ENCODE data around the gene NAXD.
"Not testable (repeated sequence)": the region's sequence is repeated elsewhere in the genome, so short reads cannot be mapped to it uniquely, and the experiment has no call there.

Gene NAXD

DNA sequence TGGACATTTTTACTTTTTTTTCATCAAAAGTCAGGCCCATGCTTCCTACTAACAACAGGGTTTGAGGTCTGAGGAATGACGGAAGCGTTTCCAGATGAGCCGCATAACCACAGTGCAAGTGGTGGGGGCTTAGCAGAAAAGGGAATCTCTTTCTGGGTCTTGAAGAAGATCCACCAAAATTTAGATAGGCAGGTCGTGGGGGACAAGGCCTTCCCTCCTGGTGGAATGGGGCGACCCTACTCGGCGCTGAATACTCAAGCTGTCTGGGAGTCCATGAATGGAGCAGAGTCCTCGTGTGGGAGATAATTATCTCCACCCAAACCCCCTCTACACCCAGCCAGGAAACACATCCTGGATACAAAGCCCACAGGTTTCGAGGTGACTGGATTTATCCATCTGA, 53.7 kb downstream of the NAXD start:
- FAIRE-seq: no peak

DNA sequence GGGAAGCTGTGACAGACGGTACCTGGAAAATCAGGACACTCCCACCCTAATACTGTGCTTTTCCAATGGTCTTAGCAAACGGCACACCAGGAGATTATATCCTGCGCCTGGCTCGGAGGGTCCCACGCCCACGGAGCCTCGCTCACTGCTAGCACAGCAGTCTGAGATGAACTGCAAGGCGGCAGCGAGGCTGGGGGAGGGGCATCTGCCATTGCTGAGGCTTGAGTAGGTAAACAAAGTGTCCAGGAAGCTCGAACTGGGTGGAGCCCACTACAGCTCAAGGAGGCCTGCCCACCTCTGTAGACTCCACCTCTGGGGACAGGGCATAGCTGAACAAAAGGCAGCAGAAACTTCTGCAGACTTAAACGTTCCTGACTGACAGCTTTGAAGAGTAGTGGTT, 54.5 kb downstream of the NAXD start:
- not testable (repeated sequence) for FAIRE-seq

DNA sequence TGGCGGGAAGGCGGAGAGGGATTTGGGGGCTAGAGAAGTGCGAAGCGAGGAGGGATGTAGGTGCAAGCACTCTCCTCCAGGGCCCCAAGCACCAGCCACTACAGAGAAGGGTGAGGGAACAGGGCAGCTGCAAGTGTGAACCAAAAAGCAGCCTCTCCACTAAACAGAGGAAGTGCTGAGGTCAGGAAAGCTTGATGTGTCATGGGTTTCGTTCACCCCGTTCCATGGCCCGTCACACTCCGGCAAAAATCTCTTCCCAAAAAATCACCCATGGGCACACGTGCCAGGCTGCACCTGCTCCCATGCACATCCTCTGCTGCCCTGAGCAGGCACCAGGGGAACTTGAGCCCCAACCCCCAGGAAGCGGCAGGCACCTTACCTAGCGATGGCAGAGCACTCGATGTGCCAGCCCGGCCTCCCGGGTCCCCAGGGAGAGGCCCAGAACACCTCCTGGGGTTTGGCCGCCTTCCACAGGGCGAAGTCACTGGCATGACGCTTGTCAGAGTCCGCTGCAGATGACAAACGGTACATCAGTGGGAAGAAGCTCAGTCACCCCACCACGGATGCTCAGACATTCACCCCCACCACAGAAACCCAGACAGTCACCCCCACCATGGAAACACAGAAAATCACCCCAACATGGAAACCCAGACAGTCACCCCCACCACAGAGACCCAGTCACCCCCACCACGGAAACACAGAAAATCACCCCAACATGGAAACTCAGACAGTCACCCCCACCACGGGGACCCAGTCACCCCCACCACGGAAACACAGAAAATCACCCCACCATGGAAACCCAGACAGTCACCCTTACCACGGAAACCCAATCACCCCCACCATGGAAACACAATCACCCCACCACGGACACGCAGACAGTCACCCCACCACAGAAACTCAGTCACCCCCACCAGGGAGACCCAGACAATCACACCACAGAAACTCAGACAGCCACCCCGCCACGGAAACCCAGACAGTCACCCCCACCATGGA, 61.5 kb downstream of the NAXD start:
- no peak for FAIRE-seq

DNA sequence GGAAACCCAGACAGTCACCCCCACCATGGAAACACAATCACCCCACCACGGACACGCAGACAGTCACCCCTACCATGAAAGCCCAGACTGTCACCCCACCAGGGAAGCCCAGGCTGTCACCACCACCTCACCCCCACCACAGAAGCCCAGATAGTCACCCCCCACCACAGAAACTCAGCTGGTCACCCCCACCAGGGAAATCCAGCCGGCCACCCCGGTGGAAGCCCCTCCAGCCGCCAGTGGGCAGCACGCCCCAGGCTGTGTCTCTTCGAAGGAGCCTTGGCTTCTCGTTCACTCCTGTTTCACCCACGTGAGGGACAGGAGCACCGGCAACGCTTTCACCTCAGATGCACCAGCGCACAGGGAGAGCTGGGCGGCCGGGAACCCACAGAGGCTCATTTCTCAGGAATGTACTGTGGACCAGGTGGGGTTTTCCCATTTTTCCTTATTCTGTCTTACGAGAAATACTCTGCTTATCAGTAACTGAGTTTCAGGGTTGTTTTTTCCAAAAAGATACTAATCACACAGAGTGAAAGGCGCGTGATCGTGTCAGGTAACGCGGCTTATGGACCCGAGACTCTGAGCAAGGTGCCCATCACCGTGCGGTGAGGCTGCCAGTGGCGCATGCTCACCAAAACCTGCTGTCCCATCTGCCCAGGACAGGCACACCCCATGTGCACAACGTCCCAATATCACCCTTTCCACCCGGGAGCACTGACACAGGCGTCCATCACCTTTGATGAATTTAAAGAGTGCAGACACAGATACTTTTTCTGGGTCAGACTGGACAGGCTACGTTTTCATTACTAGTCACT, 62.6 kb downstream of the NAXD start:
- FAIRE-seq: no peak

DNA sequence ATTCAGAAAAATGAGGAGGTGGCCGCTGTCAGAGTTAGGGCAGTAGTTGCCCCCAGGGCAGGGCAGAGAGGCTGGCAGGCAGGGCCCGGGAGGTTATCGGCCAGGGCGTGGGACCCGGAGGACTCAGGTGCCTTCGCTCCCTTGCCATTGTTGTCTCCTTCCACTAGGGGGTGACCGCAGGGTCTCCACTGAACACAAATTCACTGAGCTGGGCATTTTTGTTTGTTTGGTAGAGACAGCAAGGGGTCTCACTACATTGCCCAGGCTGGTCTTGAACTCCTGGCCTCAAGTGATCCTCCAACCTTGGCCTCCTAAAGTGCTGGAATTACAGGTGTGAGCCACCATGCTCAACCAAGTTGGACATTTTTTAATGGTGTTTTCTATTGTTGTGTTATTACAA, 65.5 kb downstream of the NAXD start:
- no peak for FAIRE-seq

DNA sequence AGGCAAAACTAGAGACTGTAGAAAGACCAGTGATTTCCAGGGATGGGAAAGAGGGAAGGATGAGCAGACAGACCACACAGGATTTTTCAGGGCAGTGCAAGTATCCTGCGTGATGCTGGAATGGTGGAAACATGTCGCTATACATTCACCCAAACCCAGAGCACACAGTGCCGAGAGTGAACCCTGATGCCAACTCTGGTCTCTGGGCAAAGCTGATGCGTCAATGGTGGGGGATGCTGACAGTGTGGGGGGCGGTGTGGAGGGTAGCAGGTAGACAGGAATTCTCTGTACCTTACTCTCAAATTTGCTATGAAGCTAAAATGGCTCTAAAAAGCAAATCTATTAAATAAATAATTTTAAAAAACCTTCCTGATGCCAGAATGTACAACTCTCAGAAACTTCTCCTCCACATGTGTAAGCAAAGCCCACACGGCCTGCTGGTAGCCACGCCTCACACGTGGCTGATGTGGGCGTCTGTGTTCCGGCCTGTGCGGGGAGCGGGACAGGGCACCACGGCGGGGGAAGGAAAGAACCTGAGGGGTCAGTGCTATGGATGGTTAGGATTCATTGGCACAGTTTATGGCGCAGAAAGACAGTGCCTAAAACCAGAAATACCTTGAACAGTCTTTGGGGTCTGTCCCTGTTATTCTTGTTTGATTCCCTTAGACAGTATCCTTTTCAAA, 66.7 kb downstream of the NAXD start:
- FAIRE-seq: no peak

DNA sequence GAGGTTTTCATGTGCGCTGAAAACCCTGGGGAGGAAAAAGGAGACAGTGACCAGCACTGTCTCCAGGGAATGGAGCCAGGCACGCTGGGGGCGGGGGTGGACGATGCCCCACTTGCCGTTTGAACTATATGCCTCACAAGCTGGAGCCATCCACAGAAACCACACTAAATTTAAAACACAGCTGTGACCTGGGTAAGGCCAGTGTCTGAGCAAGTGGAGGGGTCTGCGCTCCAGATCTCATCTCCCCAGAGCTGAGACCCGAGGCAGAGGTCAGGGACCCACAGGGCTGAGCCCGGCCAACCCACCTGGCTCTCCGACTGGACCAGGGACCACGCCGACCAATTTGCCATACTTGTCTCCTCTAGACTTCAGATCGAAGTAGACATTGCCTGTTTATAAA, 67.4 kb downstream of the NAXD start:
- FAIRE-seq: no peak

DNA sequence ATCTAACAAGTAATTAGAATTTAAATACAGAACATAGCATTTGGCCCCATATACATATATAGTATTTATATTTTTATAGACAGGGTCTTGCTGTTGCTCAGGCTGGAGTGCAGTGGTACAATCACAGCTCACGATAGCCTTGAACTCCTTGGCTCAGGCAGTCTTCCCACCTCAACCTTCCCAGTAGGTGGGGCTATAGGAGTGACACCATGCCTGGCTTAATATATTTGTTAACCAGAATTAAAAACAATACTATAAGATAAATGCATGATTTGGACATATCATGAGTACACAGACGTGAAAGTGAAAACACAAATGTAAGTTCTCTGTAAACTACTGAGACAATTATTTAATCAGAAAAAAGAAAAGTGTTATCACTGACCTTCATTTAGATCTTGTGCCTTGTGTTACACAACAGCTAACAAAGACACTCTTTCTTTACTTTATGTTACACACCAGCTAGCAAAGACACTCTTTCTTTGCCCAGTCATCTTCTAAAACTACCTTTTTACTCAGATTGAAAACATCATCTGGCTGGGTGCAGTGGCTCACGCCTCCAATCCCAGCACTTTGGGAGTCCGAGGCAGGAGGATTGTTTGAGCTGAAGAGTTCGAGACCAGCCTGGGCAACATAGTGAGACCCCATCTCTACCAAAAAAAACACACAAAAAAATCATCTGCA, 68.0 kb downstream of the NAXD start:
- FAIRE-seq: no peak

DNA sequence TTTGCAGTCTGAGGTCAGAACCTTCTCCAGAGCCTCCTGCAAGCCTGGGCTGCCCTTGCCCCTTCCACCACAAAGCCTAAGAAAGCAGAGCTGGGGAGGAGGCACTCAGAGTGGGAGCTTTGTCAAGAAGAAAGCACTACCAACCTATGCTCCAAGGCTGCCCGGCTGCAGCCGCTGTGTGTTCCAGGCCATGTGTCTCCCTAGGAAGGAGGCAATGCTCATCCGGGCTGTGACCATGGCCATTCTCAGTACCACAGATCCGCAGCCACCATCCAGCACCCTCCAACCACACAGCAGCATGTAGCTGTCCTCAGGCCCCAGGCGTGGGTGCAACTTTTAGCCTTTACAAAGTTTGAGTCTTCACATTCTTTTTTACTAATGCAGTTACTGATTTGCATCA, 68.6 kb downstream of the NAXD start:
- FAIRE-seq: no peak

DNA sequence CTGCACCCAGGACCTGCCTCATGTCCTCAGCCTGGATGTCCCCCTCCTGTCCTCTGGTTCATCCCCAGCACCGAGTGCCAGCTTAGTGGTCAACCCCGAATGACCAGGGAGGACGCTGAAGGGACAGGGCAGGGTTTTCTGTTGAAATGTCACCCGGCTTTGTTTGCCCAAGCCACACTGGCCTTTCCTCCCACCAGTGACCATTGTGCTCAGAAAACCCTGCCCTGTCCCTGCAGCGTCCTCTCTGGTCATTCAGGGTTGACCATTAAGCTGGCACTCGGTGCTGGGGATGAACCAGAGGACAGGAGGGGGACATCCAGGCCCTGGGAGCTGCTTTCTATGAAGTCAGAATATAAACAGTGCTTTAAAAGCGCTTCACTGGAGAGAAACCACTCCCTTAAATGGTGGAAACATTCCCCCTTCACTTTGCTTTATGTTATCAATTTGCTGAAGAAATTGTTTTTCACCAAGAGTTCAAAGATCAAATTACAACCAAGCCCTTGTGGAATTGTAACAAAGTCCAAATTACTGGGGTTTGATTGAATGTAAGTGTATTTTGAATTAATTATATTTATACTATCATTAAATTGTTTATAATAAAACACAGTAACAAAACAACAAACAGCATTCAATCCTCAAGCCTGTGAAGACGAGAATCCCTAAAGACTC, 69.2 kb downstream of the NAXD start:
- no peak for FAIRE-seq

DNA sequence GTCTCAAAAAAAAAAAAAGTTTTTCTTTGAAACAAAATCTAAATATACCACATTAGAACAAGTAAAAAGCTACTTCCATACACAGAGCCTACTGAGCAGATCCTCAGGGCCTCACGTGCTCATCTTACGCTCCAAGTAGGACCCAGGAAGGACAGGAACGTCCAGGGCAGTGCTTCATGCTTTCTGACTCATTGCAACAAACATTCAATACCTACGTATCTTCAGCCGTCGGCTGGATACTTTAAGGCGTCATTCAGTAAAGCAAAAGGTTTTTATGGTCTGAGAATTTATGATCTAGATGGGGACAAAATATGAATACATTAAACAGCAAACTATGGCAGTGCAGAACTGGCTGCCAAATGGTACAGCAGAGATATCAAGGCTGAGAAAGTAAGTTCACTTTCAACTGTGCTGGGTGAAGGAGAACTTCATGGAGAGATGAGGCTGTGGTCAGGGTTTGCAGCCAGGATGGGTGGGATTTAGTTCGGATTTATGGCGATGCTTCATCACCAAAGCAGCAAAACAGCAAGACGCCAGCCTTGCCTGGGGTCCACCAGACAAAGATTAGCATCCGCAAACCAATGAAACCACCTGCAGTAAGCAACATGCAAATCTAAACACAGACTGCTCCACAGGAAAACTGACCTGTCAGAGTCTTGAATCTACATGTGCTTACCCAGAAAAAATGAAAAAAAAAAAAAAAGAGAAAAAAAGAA, 70.1 kb downstream of the NAXD start:
- FAIRE-seq: no peak

DNA sequence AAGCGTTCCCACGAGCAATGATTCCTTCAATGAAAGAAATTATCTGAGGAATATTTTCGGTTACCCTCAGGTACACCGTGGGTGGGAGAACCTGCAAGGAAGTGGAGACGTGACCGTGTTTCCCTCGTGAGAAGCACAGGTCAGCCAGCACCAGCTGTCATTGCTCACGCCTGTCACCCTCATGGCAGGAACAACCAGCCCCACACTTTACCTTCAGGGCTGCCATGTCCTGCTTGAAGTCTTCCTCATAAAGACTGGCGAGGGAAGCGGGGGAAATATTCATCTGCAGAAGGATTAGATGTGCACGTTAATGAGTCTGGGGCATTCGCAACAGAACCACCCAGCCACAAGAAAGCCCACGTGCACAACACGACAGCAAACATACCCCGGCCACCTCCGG, 72.4 kb downstream of the NAXD start:
- no peak for FAIRE-seq

DNA sequence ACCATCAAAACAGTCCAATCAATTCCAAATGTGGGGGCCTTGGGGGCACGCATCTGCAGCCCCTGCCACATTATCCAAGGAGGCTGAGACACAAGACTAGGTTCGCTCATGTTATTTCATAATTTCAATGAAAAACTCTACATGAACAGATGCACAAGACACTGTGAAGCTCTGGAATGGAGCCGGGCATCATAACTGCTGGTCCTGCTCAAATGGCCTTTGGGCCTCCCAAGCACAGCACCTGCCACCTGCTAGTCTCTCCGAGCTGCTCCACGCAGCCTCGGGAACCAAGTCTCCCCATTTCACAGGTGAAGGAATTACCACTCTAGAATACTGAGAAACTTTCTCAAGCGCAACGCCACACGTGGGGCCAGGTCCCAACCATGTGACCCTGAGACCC, 73.7 kb downstream of the NAXD start:
- no peak for FAIRE-seq

Data from islet of Langerhans (tissue), 1 donor.